ENCODE results near the gene KSR2. TPM values are rescaled to one million over a fixed set of nuclear protein-coding genes. Genes with fewer than 3 reads are reported as not detected.
"Not testable (repeated sequence)": the region's sequence is repeated elsewhere in the genome, so short reads cannot be mapped to it uniquely, and the experiment has no call there.

KSR2 gene
- total RNA-seq, 1 experiment from 2014 or later: 1.3 TPM

- no peak for DNase-seq
- Histone ChIP-seq H3K9me3 (ENCODE audit: control insufficient read depth, low read depth, low read length) (no peaks in the 10 kb centered on the region), H2BK15ac (ENCODE audit: low read depth, low read length) (no peak overlapping the region), H3K23ac (ENCODE audit: insufficient read length, low read depth, low read length) (no peak overlapping the region), H3K56ac (ENCODE audit: insufficient read length, low read depth, low read length) (no peak overlapping the region), H4K91ac (ENCODE audit: insufficient read length, low read depth, low read length) (no peak overlapping the region), H2BK5ac (ENCODE audit: insufficient read length, low read length) (no peak overlapping the region), H4K5ac (ENCODE audit: insufficient read length, low read depth, low read length) (no peak overlapping the region), H2BK20ac (ENCODE audit: low read depth, low read length, poor library complexity, severe bottlenecking) (no peak overlapping the region), H4K20me1 (ENCODE audit: control insufficient read depth, insufficient read depth, insufficient read length) (peaks cover 2% of the 10 kb centered on the region), H2BK12ac (ENCODE audit: insufficient read length, low read depth, low read length) (no peak overlapping the region), H2BK120ac (ENCODE audit: low read depth, low read length, poor library complexity, severe bottlenecking) (no peak overlapping the region), H3T11ph (ENCODE audit: low read length) (no peak overlapping the region), H3K18ac (ENCODE audit: insufficient read length, low read depth, low read length) (no peak overlapping the region), H3K79me1 (ENCODE audit: insufficient read depth, low read depth, low read length, poor library complexity, severe bottlenecking) (no peaks in the 10 kb centered on the region), H3K4me2 (ENCODE audit: insufficient read depth, insufficient read length, low read length) (no peak overlapping the region), H4K8ac (replicated peaks; ENCODE audit: insufficient read length, low read depth, low read length) (no peak overlapping the region), H3K14ac (ENCODE audit: insufficient read depth, low read length) (no peak overlapping the region), H2AFZ (ENCODE audit: low read length) (no peak overlapping the region), H3K9ac (ENCODE audit: extremely low read depth, insufficient read length, low read length) (no peak overlapping the region), H2AK5ac (ENCODE audit: insufficient read length, low read length) (no peak overlapping the region), H3K27me3 (ENCODE audit: insufficient read depth, low read length) (no peaks in the 10 kb centered on the region), H3K4me1 (ENCODE audit: insufficient read depth, low read length) (no peaks in the 10 kb centered on the region), H3K4ac (ENCODE audit: low read depth, low read length) (no peak overlapping the region), H3K23me2 (ENCODE audit: insufficient read length, low read depth, low read length, poor library complexity, severe bottlenecking) (no peaks in the 10 kb centered on the region), H3K27ac (ENCODE audit: insufficient read length, low read depth, low read length) (no peak overlapping the region), H3K79me2 (ENCODE audit: insufficient read depth, low read length) (no peaks in the 10 kb centered on the region)
- no peak overlapping the region for H3K4me3 Mint-ChIP-seq
- H3K27ac Mint-ChIP-seq: no peak overlapping the region
- H3K27me3 Mint-ChIP-seq (ENCODE audit: low read depth): peaks cover 8% of the 10 kb centered on the region; the same call in 1 of the 2 replicates
- H3K36me3 Mint-ChIP-seq (ENCODE audit: insufficient read depth in 1 of 3, low read depth in 3 of 3): no peaks in the 10 kb centered on the region; a peak in 1 of 7 replicates
- no CpG with 5 or more reads among the region's 2 CpGs for WGBS (ENCODE audit: extremely low coverage, insufficient read length, low lambda C conversion rate)
- peaks cover 10 to 13% of the 10 kb centered on the region in 2 experiments for H3K4me1 Mint-ChIP-seq
- no peak for TF ChIP-seq CTCF (conservative IDR thresholded peaks at IDR 0.05)
- no peaks in the 10 kb centered on the region for H3K9me3 Mint-ChIP-seq
These were observed 339.3 kb downstream of the KSR2 start for GRCh38 chr12:117629454-117629853.

GRCh38 chr12:117628711-117629110 is 340.1 kb downstream of the KSR2 start:
- not testable (repeated sequence) for H2AFZ ChIP-seq (ENCODE audit: low read length); H3K36me3 Mint-ChIP-seq (ENCODE audit: insufficient read depth in 1 of 3, low read depth in 3 of 3); H3K4ac ChIP-seq (ENCODE audit: low read depth, low read length); H3K27ac ChIP-seq (ENCODE audit: insufficient read length, low read depth, low read length); H3K9me3 ChIP-seq (ENCODE audit: control insufficient read depth, low read depth, low read length); H2BK120ac ChIP-seq (ENCODE audit: low read depth, low read length, poor library complexity, severe bottlenecking); H4K91ac ChIP-seq (ENCODE audit: insufficient read length, low read depth, low read length); H2BK5ac ChIP-seq (ENCODE audit: insufficient read length, low read length); H4K20me1 ChIP-seq (ENCODE audit: control insufficient read depth, insufficient read depth, insufficient read length); H2BK20ac ChIP-seq (ENCODE audit: low read depth, low read length, poor library complexity, severe bottlenecking); H3K79me1 ChIP-seq (ENCODE audit: insufficient read depth, low read depth, low read length, poor library complexity, severe bottlenecking); H3K27me3 ChIP-seq (ENCODE audit: insufficient read depth, low read length); H3K79me2 ChIP-seq (ENCODE audit: insufficient read depth, low read length); H2BK12ac ChIP-seq (ENCODE audit: insufficient read length, low read depth, low read length); H3K23ac ChIP-seq (ENCODE audit: insufficient read length, low read depth, low read length); H3K9me3 Mint-ChIP-seq; H2BK15ac ChIP-seq (ENCODE audit: low read depth, low read length); H3T11ph ChIP-seq (ENCODE audit: low read length); H3K18ac ChIP-seq (ENCODE audit: insufficient read length, low read depth, low read length); H3K27ac Mint-ChIP-seq; H3K23me2 ChIP-seq (ENCODE audit: insufficient read length, low read depth, low read length, poor library complexity, severe bottlenecking); H3K56ac ChIP-seq (ENCODE audit: insufficient read length, low read depth, low read length); H3K4me1 ChIP-seq (ENCODE audit: insufficient read depth, low read length); H3K9ac ChIP-seq (ENCODE audit: extremely low read depth, insufficient read length, low read length); H3K27me3 Mint-ChIP-seq (ENCODE audit: low read depth); H4K8ac ChIP-seq (replicated peaks; ENCODE audit: insufficient read length, low read depth, low read length); H2AK5ac ChIP-seq (ENCODE audit: insufficient read length, low read length)
- Mint-ChIP-seq H3K4me3 (peak overlapping the region in 1 of 2 experiments; percentile 49; a peak in 4 of 5 replicates), H3K4me1 (peaks cover 10 to 13% of the 10 kb centered on the region in 2 experiments)
- Histone ChIP-seq H4K5ac (ENCODE audit: insufficient read length, low read depth, low read length) (peak overlapping the region; percentile 42), H3K4me2 (ENCODE audit: insufficient read depth, insufficient read length, low read length) (peak overlapping the region; percentile 48), H3K14ac (ENCODE audit: insufficient read depth, low read length) (0 out of 2 replicates have a peak overlapping the region, but pooled peaks have one; percentile 71)
- WGBS (ENCODE audit: extremely low coverage, insufficient read length, low lambda C conversion rate): no CpG with 5 or more reads among the region's 7 CpGs
- DNase-seq: peak; percentile 91

Data from H9 (cell line).